OCI-LY7 (cell line): ENCODE data around the gene MTERF4.

Experiments used
- CTCF ChIP-seq: fragments of 200-600 bp; sonication (generic); conservative IDR thresholded peaks from 2 replicates; pipeline ENCODE4 v1.5.1; 2014; ENCODE audit warnings: mild to moderate bottlenecking, antibody characterized with exemption, low read length, moderate library complexity, mixed read lengths
- EZH2phosphoT487 ChIP-seq: fragments of 200-600 bp; sonication (generic); IDR thresholded peaks from 2 replicates; pipeline ENCODE4 v1.6.1; 2018; ENCODE audit warnings: low read depth, borderline replicate concordance, mild to moderate bottlenecking, mixed run types, antibody characterized with exemption, low read length, moderate library complexity, mixed read lengths

- TF ChIP-seq CTCF (no peak), EZH2phosphoT487 (no peak)
Observed at GRCh38 chr2:241128266-241128665, 26.2 kb upstream of the MTERF4 start.
